K562 (cell line): Measurements from ENCODE around the gene DGKB. TPM values are rescaled to one million over a fixed set of nuclear protein-coding genes. Genes with fewer than 3 reads are reported as not detected.

Experiments
- ATAC-seq: fragments of 200-7000 bp; cut with Tn5 transposase; 3 replicates; pipeline ENCODE4 v1.9.1; 2020; ENCODE audit warnings: moderate library complexity
- BruUV-seq: library from RNA; stranded (reverse); fragments of 400-500 nt; replicated peaks from 2 replicates; lab custom pipeline; 2021; lab: Mats Ljungman, UMichigan
- CTCF ChIA-PET: fragments of 300-600 bp; formaldehyde crosslinking; extraction: SDS; loops from one replicate; lab custom pipeline; 2021; ENCODE audit warnings: low intra/inter-chr PET ratio; lab: Yijun Ruan, JAX
- POLR2A ChIA-PET: fragments of 300-600, 350-650 bp; sonication (Branson Sonifier 250); formaldehyde crosslinking; extraction: SDS; loops from one replicate; lab custom pipeline; 2021; ENCODE audit warnings: antibody characterized with exemption, inconsistent platforms; lab: Yijun Ruan, JAX
- DNase-seq, 4 experiments: peaks; one replicate each; pipeline versions ENCODE4 v3.0.0 to v3.0.0-alpha.2; 2011 to 2018; ENCODE audit warnings: low spot score in 3 of 4, mixed read lengths in 3 of 4; ENCODE audit errors: extremely low read depth in 1 of 4
- FAIRE-seq: peaks from 2 replicates; lab custom pipeline; 2011; peaks lifted over from hg19 to GRCh38; lab: Jason Lieb, UNC
- H2AFZ ChIP-seq: 2 replicates; pipeline ENCODE4 v1.6.0; 2011; ENCODE audit warnings: low read depth, low read length, control low read depth, inconsistent platforms
- H3K27ac ChIP-seq: fragments of 200-600 bp; 3 replicates; pipeline ENCODE4 v1.8.0; 2011; ENCODE audit warnings: low read depth, mild to moderate bottlenecking, control low read depth, inconsistent platforms, low read length, moderate library complexity, mixed read lengths; ENCODE audit errors: extremely low read depth
- H3K27me3 ChIP-seq, 2 experiments: fragments of 300-600 bp in 1 of 2; 2 replicates in 1 of 2; 3 replicates in 1 of 2; pipeline versions ENCODE4 v1.6.0 to v1.8.0; 2011; ENCODE audit warnings: inconsistent platforms in 2 of 2, low read length in 2 of 2, mild to moderate bottlenecking in 1 of 2, mixed read lengths in 1 of 2, moderate library complexity in 1 of 2; ENCODE audit not compliant: control insufficient read depth in 2 of 2, insufficient read depth in 2 of 2
- H3K36me3 ChIP-seq: fragments of 300-600 bp; 3 replicates; pipeline ENCODE4 v1.8.0; 2011; ENCODE audit warnings: mild to moderate bottlenecking, low read length, inconsistent platforms; ENCODE audit not compliant: control insufficient read depth, insufficient read depth
- H3K4me1 ChIP-seq, 2 experiments: fragments of 200-600 bp in 1 of 2; replicated peaks in 1 of 2; 2 replicates in 1 of 2; 3 replicates in 1 of 2; pipeline versions ENCODE4 v1.5.1 to v1.8.0; 2011; ENCODE audit warnings: inconsistent platforms in 2 of 2, low read length in 2 of 2, mild to moderate bottlenecking in 1 of 2, mixed read lengths in 1 of 2, moderate library complexity in 1 of 2; ENCODE audit not compliant: control insufficient read depth in 2 of 2, insufficient read depth in 2 of 2
- H3K4me2 ChIP-seq: 2 replicates; pipeline ENCODE4 v1.6.1; 2011; ENCODE audit warnings: low read length, control low read depth, inconsistent platforms, mixed read lengths; ENCODE audit not compliant: insufficient read depth
- H3K4me3 ChIP-seq: fragments of 200-600 bp; sonication (generic), shearing (Covaris generic); 2 replicates; pipeline ENCODE4 v1.5.1; 2016; ENCODE audit warnings: control low read depth, inconsistent platforms
- H3K79me2 ChIP-seq: fragments of 200-600 bp; 3 replicates; pipeline ENCODE4 v1.8.0; 2011; ENCODE audit warnings: low read length, inconsistent platforms; ENCODE audit not compliant: control insufficient read depth, insufficient read depth
- H3K9ac ChIP-seq, 2 experiments: 2 replicates each; pipeline versions ENCODE4 v1.6.0 to v1.6.1; 2011; ENCODE audit warnings: low read depth in 2 of 2, low read length in 2 of 2, control low read depth in 1 of 2, inconsistent platforms in 1 of 2, mild to moderate bottlenecking in 1 of 2, mixed read lengths in 1 of 2; ENCODE audit not compliant: insufficient read depth in 1 of 2
- H3K9me1 ChIP-seq: one replicate; pipeline ENCODE4 v1.6.0; 2011; ENCODE audit warnings: inconsistent platforms, mild to moderate bottlenecking, low read length, moderate library complexity; ENCODE audit not compliant: control insufficient read depth, insufficient read depth
- H3K9me3 ChIP-seq: replicated peaks from 2 replicates; pipeline ENCODE4 v1.5.1; 2011; ENCODE audit warnings: low read depth, low read length, inconsistent platforms; ENCODE audit not compliant: control insufficient read depth, insufficient read depth
- H4K20me1 ChIP-seq: replicated peaks from 2 replicates; pipeline ENCODE4 v1.6.1; 2011; ENCODE audit warnings: low read length, inconsistent platforms, mixed read lengths; ENCODE audit not compliant: control insufficient read depth, insufficient read depth
- CBX2 ChIP-seq: fragments of 200-600 bp; sonication (generic); IDR thresholded peaks from one replicate; pipeline ENCODE4 v1.6.1; 2012; ENCODE audit warnings: mild to moderate bottlenecking, low read length, inconsistent platforms; ENCODE audit not compliant: insufficient read depth, poor library complexity, severe bottlenecking
- CUX1 ChIP-seq: fragments of 200-800 bp; sonication (Bioruptor generic); IDR thresholded peaks from 2 replicates; pipeline ENCODE4 v1.6.1; 2016; ENCODE audit warnings: missing genetic modification characterization, missing compliant biosample characterization
- E2F5 ChIP-seq: sonication (generic); formaldehyde crosslinking; IDR thresholded peaks from 2 replicates; pipeline ENCODE4 v1.8.0; 2022; ENCODE audit warnings: mild to moderate bottlenecking, missing genetic modification reagents
- IRF2 ChIP-seq: sonication (generic); formaldehyde crosslinking; IDR thresholded peaks from 2 replicates; pipeline ENCODE4 v1.8.1; 2022; ENCODE audit warnings: mild to moderate bottlenecking, missing genetic modification reagents
- PYGO2 ChIP-seq: fragments of 450-650 bp; IDR thresholded peaks from 2 replicates; pipeline ENCODE4 v1.6.1; 2016; ENCODE audit warnings: mild to moderate bottlenecking, missing genetic modification characterization, moderate library complexity, missing compliant biosample characterization
- ZNF274 ChIP-seq: IDR thresholded peaks from 2 replicates; pipeline ENCODE4 v1.6.1; 2011; ENCODE audit warnings: low read depth, mild to moderate bottlenecking, low read length, moderate library complexity, borderline replicate concordance
- WGBS: fragments of 100-300 bp; shearing (Covaris generic); methylation state at CpG from one replicate; pipeline ENCODE4 v1.1.6; 2016; ENCODE audit warnings: low coverage, mixed read lengths; ENCODE audit not compliant: insufficient coverage; ENCODE audit errors: missing lambda C conversion rate; 5-methylcytosine and 5-hydroxymethylcytosine counted together
- in situ Hi-C: fragments of 300-500 bp; cut with MboI; formaldehyde crosslinking; loops from 4 replicates; pipeline ENCODE4 v1.15.0; 2018; ENCODE audit warnings: inconsistent platforms, mixed read lengths
- intact Hi-C: fragments of 100-400 bp; cut with micrococcal nuclease; formaldehyde crosslinking; loops from 2 replicates; pipeline ENCODE4 v1.14.2; 2022
- polyA plus RNA-seq, 8 experiments: library from polyadenylated mRNA; depleted of rRNA in 4 of 8; stranded (reverse) in 5 of 8; unstranded in 3 of 8; fragments of >200 nt; fragmentation: Nextera tagmentation in 2 of 8; fragmentation: Illumina TruSeq in 1 of 8; extraction: Ambion mirVana in 2 of 8; extraction: Trizol in 1 of 8; gene quantifications; 2 replicates each; pipeline versions ENCODE4 v1.2.1 to v1.2.3, GENCODE V29; 2011 to 2014; ENCODE audit warnings: inconsistent platforms in 1 of 8, missing spikeins in 1 of 8
- total RNA-seq, 7 experiments: library from RNA; depleted of rRNA in 6 of 7; stranded (reverse); fragments of >200 nt in 6 of 7; fragmentation: Illumina TruSeq in 2 of 7; extraction: Trizol in 2 of 7; gene quantifications; 2 replicates each; pipeline versions ENCODE4 v1.2.1 to v1.2.3, GENCODE V29; 2011 to 2021; ENCODE audit warnings: low replicate concordance in 1 of 7
- TF ChIP-seq, protein P1 (sequence below): fragments of 450-650 bp; IDR thresholded peaks from 2 replicates; pipeline ENCODE4 v1.6.1; 2016; ENCODE audit warnings: missing biosample characterization, missing genetic modification characterization

Gene DGKB
- total and polyA plus RNA-seq, 9 of the 15 experiments (the other 6 are each of a cell fraction or from before 2014, with no cell fraction given): 0.01 TPM; not detected in 8

GRCh38 chr7:14400271-14400670 lies 502.3 kb downstream of the DGKB start:
- H3K4me1 ChIP-seq: no peaks in the 10 kb centered on the region
- BruUV-seq: no TSS peak
- CTCF ChIA-PET: no interaction called here
- H3K36me3 ChIP-seq: no peaks in the 10 kb centered on the region
- H3K9me1 ChIP-seq: no peaks in the 10 kb centered on the region
- no peaks in the 10 kb centered on the region for H3K79me2 ChIP-seq
- H3K9me3 ChIP-seq: no peaks in the 10 kb centered on the region
- POLR2A ChIA-PET: no interaction called here
- no peaks in the 10 kb centered on the region for H3K27me3 ChIP-seq
- H3K4me2 ChIP-seq: no peak overlapping the region
- 1% methylated on average over 3 of the region's 3 CpGs for WGBS
- intact Hi-C loops: no loop called here
- no peak overlapping the region for H2AFZ ChIP-seq
- no peak overlapping the region for H3K4me3 ChIP-seq
- no peak overlapping the region for H3K27ac ChIP-seq
- TF ChIP-seq ZNF274: no peak
- no peak for ATAC-seq
- no peak for DNase-seq
- no peak overlapping the region for H3K9ac ChIP-seq
- in situ Hi-C loops: no loop called here
- no peak for FAIRE-seq
- H4K20me1 ChIP-seq: no peaks in the 10 kb centered on the region

DNA sequence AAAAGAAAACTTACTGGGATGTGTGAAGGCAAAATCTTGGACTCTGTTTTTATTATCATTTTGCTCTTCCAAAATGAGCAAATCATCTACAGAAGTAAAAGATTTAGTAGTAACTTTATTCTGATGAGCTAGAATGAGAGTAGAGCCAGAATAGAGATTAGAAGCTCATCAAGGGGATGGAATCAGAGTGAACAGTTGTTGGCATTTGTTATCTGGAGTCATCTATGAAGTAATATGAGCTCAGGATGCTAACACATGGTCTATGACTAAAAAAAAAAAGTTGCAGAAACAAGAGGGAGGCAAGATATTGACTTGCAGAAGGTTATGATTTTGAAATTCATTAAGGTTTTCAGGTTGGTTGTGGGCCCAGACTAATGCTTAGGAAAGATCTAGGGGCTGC lies 504.0 kb downstream of the DGKB start:
- ChIA-PET POLR2A (no interaction called here), CTCF (no interaction called here)
- H3K9me1 ChIP-seq: no peaks in the 10 kb centered on the region
- no peaks in the 10 kb centered on the region for H3K36me3 ChIP-seq
- no peak overlapping the region for H3K9ac ChIP-seq
- no peak for ATAC-seq
- no peak overlapping the region for H2AFZ ChIP-seq
- in situ Hi-C loops: no loop called here
- no peak overlapping the region for H3K4me3 ChIP-seq
- no peaks in the 10 kb centered on the region for H3K4me1 ChIP-seq
- H3K9me3 ChIP-seq: no peaks in the 10 kb centered on the region
- no peak for FAIRE-seq
- intact Hi-C loops: no loop called here
- no peak for DNase-seq
- no peaks in the 10 kb centered on the region for H3K79me2 ChIP-seq
- BruUV-seq: no TSS peak
- H3K27me3 ChIP-seq: no peaks in the 10 kb centered on the region
- no peak overlapping the region for H3K27ac ChIP-seq
- H3K4me2 ChIP-seq: no peak overlapping the region
- no peaks in the 10 kb centered on the region for H4K20me1 ChIP-seq
- TF ChIP-seq E2F5 (CRISPR knock-in tag) (no peak), PYGO2 (no peak), CUX1 (no peak), CBX2 (no peak), IRF2 (CRISPR knock-in tag) (no peak)
- TF ChIP-seq, protein P1, sequence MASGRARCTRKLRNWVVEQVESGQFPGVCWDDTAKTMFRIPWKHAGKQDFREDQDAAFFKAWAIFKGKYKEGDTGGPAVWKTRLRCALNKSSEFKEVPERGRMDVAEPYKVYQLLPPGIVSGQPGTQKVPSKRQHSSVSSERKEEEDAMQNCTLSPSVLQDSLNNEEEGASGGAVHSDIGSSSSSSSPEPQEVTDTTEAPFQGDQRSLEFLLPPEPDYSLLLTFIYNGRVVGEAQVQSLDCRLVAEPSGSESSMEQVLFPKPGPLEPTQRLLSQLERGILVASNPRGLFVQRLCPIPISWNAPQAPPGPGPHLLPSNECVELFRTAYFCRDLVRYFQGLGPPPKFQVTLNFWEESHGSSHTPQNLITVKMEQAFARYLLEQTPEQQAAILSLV: no peak
